HepG2 (cell line): ENCODE results near the gene PCDH12. TPM values are rescaled to one million over a fixed set of nuclear protein-coding genes. Genes with fewer than 3 reads are reported as not detected.

Experiments used
- ATAC-seq: fragments of 200-7000 bp; cut with Tn5 transposase; 3 replicates; pipeline ENCODE4 v1.9.1; 2020; ENCODE audit warnings: mild to moderate bottlenecking, moderate library complexity
- BruUV-seq: library from RNA; stranded (reverse); fragments of 400-500 nt; replicated peaks from 2 replicates; lab custom pipeline; 2021; lab: Mats Ljungman, UMichigan
- CTCF ChIA-PET: fragments of 300-600 bp; formaldehyde crosslinking; extraction: SDS; loops from one replicate; lab custom pipeline; 2021; ENCODE audit warnings: low total read pairs, inconsistent platforms, low intra/inter-chr PET ratio; lab: Yijun Ruan, JAX
- POLR2A ChIA-PET: fragments of 350-600 bp; sonication (Branson Sonifier 250); formaldehyde crosslinking; loops from one replicate; lab custom pipeline; 2020; ENCODE audit warnings: antibody characterized with exemption, inconsistent platforms; lab: Yijun Ruan, JAX
- DNase-seq: peaks from one replicate; pipeline ENCODE4 v3.0.0-alpha.2; 2015; ENCODE audit warnings: low spot score
- FAIRE-seq: peaks from 3 replicates; lab custom pipeline; 2011; peaks lifted over from hg19 to GRCh38; lab: Jason Lieb, UNC
- H2AFZ ChIP-seq: one replicate; pipeline ENCODE4 v1.6.1; 2011; ENCODE audit warnings: low read length, inconsistent platforms
- H3K27ac ChIP-seq: fragments of 300-600 bp; 3 replicates; pipeline ENCODE4 v1.8.0; 2011; ENCODE audit warnings: mixed run types, mild to moderate bottlenecking, mixed read lengths, low read length, inconsistent platforms; ENCODE audit not compliant: insufficient read depth; ENCODE audit errors: extremely low read length
- H3K27me3 ChIP-seq, 2 experiments: fragments of 200-600 bp in 1 of 2; 2 replicates in 1 of 2; 3 replicates in 1 of 2; pipeline versions ENCODE4 v1.6.0 to v1.8.0; 2011; ENCODE audit warnings: low read length in 2 of 2, mild to moderate bottlenecking in 2 of 2, moderate library complexity in 2 of 2, inconsistent platforms in 1 of 2; ENCODE audit not compliant: insufficient read depth in 2 of 2, control insufficient read depth in 1 of 2
- H3K36me3 ChIP-seq, 2 experiments: fragments of 200-600 bp in 1 of 2; replicated peaks in 1 of 2; 2 replicates in 1 of 2; 3 replicates in 1 of 2; pipeline versions ENCODE4 v1.5.1 to v1.8.0; 2011; ENCODE audit warnings: low read length in 2 of 2, inconsistent platforms in 1 of 2; ENCODE audit not compliant: insufficient read depth in 2 of 2, control insufficient read depth in 1 of 2
- H3K4me1 ChIP-seq: 2 replicates; pipeline ENCODE4 v1.5.1; 2012; ENCODE audit warnings: low read length, inconsistent platforms; ENCODE audit not compliant: insufficient read depth
- H3K4me2 ChIP-seq: 2 replicates; pipeline ENCODE4 v1.6.0; 2011; ENCODE audit warnings: low read depth, low read length, inconsistent platforms
- H3K4me3 ChIP-seq, 3 experiments: fragments of 200-600 bp in 1 of 3; sonication (generic), shearing (Covaris generic) in 1 of 3; replicated peaks in 1 of 3; 2 replicates each; pipeline ENCODE4 v1.5.1; 2011 to 2016; ENCODE audit warnings: low read length in 3 of 3, inconsistent platforms in 2 of 3, low read depth in 2 of 3, mild to moderate bottlenecking in 2 of 3, control low read depth in 1 of 3, mixed read lengths in 1 of 3; ENCODE audit not compliant: insufficient read depth in 1 of 3
- H3K79me2 ChIP-seq: one replicate; pipeline ENCODE4 v1.6.1; 2011; ENCODE audit warnings: low read length, inconsistent platforms; ENCODE audit not compliant: insufficient read depth
- H3K9ac ChIP-seq: 2 replicates; pipeline ENCODE4 v1.6.0; 2011; ENCODE audit warnings: mild to moderate bottlenecking, low read depth, low read length, inconsistent platforms; ENCODE audit not compliant: insufficient read depth
- H3K9me3 ChIP-seq: 2 replicates; pipeline ENCODE4 v1.5.1; 2012; ENCODE audit warnings: mild to moderate bottlenecking, low read length
- H4K20me1 ChIP-seq: 2 replicates; pipeline ENCODE4 v1.6.0; 2011; ENCODE audit warnings: inconsistent platforms, mild to moderate bottlenecking, low read length, moderate library complexity; ENCODE audit not compliant: insufficient read depth
- ARID2 ChIP-seq: sonication (generic); formaldehyde crosslinking; IDR thresholded peaks from 2 replicates; pipeline ENCODE4 v1.8.1; 2022; ENCODE audit warnings: mild to moderate bottlenecking, missing genetic modification reagents, borderline replicate concordance
- IRF9 ChIP-seq: sonication (generic); formaldehyde crosslinking; IDR thresholded peaks from 2 replicates; pipeline ENCODE4 v1.8.0; 2022; ENCODE audit warnings: missing genetic modification reagents, mild to moderate bottlenecking, borderline replicate concordance
- KDM3A ChIP-seq: IDR thresholded peaks from 2 replicates; pipeline ENCODE4 v1.6.1; 2018; ENCODE audit warnings: low read depth, missing compliant biosample characterization
- KLF16 ChIP-seq, 2 experiments: sonication (generic) in 1 of 2; formaldehyde crosslinking in 1 of 2; IDR thresholded peaks; 2 replicates each; pipeline versions ENCODE4 v1.6.1 to v1.8.0; 2016 to 2023; ENCODE audit warnings: missing genetic modification reagents in 2 of 2, missing compliant biosample characterization in 1 of 2
- MAZ ChIP-seq, 2 experiments: sonication (generic) in 1 of 2; formaldehyde crosslinking in 1 of 2; IDR thresholded peaks; 2 replicates each; pipeline versions ENCODE4 v1.5.0 to v1.6.1; 2012 to 2020; ENCODE audit warnings: low read depth in 2 of 2, mild to moderate bottlenecking in 2 of 2, borderline replicate concordance in 1 of 2, improper control_type of control experiment in 1 of 2, low read length in 1 of 2, missing genetic modification reagents in 1 of 2, moderate library complexity in 1 of 2
- MTA1 ChIP-seq: sonication (generic); formaldehyde crosslinking; IDR thresholded peaks from 2 replicates; pipeline ENCODE4 v1.4.0; 2020; ENCODE audit warnings: missing genetic modification reagents, mild to moderate bottlenecking, borderline replicate concordance
- NFAT5 ChIP-seq: sonication (generic); formaldehyde crosslinking; IDR thresholded peaks from 2 replicates; pipeline ENCODE4 v1.4.0; 2020; ENCODE audit warnings: missing genetic modification reagents
- NONO ChIP-seq, 2 experiments: fragments of 450-650 bp in 1 of 2; sonication (generic) in 1 of 2; formaldehyde crosslinking in 1 of 2; IDR thresholded peaks in 1 of 2; conservative IDR thresholded peaks in 1 of 2; 2 replicates each; pipeline versions ENCODE4 v1.6.1 to v1.8.0; 2017 to 2022; ENCODE audit warnings: mild to moderate bottlenecking in 1 of 2, missing genetic modification reagents in 1 of 2, moderate library complexity in 1 of 2
- TAF1 ChIP-seq: sonication (generic); formaldehyde crosslinking; IDR thresholded peaks from 2 replicates; pipeline ENCODE4 v1.4.0; 2020; ENCODE audit warnings: missing genetic modification reagents
- ZNF451 ChIP-seq: sonication (generic); formaldehyde crosslinking; IDR thresholded peaks from 2 replicates; pipeline ENCODE4 v1.5.0; 2020; ENCODE audit warnings: mild to moderate bottlenecking, missing genetic modification reagents
- ZNF549 ChIP-seq: sonication (generic); formaldehyde crosslinking; IDR thresholded peaks from 2 replicates; pipeline ENCODE4 v1.5.0; 2020; ENCODE audit warnings: missing genetic modification reagents
- ZNF792 ChIP-seq: IDR thresholded peaks from 2 replicates; pipeline ENCODE4 v1.6.1; 2016
- ZNF883 ChIP-seq: sonication (generic); formaldehyde crosslinking; IDR thresholded peaks from 2 replicates; pipeline ENCODE4 v1.5.1; 2020; ENCODE audit warnings: mild to moderate bottlenecking, missing genetic modification reagents; ENCODE audit errors: not compliant biosample characterization
- ZSCAN21 ChIP-seq: sonication (generic); formaldehyde crosslinking; IDR thresholded peaks from 2 replicates; pipeline ENCODE4 v1.8.0; 2022; ENCODE audit warnings: mild to moderate bottlenecking, missing genetic modification reagents, moderate library complexity, borderline replicate concordance
- WGBS: methylation state at CpG from one replicate; pipeline ENCODE4 v1.1.6; 2017; ENCODE audit warnings: low lambda C conversion rate; 5-methylcytosine and 5-hydroxymethylcytosine counted together
- in situ Hi-C: cut with HindIII; loops from 2 replicates; pipeline ENCODE4 v1.10.0; 2017; ENCODE audit warnings: low pct_unique_long_range_greater_than_20kb; ENCODE audit not compliant: extremely low pct_ligation_motif_present
- intact Hi-C: fragments of 100-400 bp; cut with micrococcal nuclease; formaldehyde crosslinking; loops from one replicate; pipeline ENCODE4 v1.10.0; 2022; ENCODE audit not compliant: unreplicated experiment
- polyA plus RNA-seq, 8 experiments: library from polyadenylated mRNA; depleted of rRNA in 3 of 8; stranded (reverse) in 7 of 8; unstranded in 1 of 8; fragments of >200 nt; fragmentation: Illumina TruSeq in 4 of 8; extraction: Trizol in 4 of 8; gene quantifications; 2 replicates each; pipeline versions ENCODE4 v1.2.1 to v1.2.3, GENCODE V29; 2011 to 2016; ENCODE audit warnings: low read depth in 4 of 8, missing spikeins in 1 of 8, mixed read lengths in 1 of 8; ENCODE audit not compliant: insufficient read depth in 1 of 8
- total RNA-seq, 5 experiments: library from RNA; depleted of rRNA; stranded (reverse); fragments of >200 nt; fragmentation: Illumina TruSeq; extraction: Trizol; gene quantifications; 2 replicates each; pipeline ENCODE4 v1.2.3, GENCODE V29; 2016; ENCODE audit warnings: low read depth in 1 of 5
- TF ChIP-seq, protein P1 (sequence below): sonication (generic); formaldehyde crosslinking; IDR thresholded peaks from 2 replicates; pipeline ENCODE4 v1.8.1; 2023; ENCODE audit warnings: mild to moderate bottlenecking, missing genetic modification reagents

Gene PCDH12
- total and polyA plus RNA-seq, 2 of the 13 experiments (the other 11 are each of a cell fraction or from before 2014, with no cell fraction given): not detected

DNA sequence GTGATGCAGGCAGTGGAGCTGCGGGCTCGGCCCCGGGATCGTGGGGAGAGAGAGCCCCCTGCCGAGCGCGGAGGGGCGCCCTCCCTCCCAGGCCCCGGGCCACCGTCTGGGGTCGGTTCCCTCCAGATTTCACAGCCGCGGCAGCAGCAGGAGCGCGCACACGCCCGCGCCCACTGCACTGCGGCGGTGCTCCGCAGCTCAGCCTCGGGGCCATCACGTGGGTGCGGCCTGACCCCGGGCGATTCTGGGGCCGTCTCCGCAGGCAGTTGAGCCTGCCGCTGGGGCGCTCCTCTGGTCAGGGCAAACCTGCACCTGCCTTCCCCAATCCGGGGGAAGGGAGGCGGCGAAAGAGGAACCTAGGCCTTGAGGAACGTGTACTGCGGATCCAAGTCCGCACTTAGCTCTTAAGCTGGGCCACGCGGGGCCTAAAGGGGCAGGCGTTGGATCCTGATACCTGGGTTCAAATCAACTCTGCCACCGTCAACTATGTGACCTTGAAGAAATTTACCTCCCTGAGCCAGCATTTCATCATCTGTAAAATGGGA lies 43.7 kb downstream of the PCDH12 start:
- DNase-seq (no peak), ATAC-seq (peak; percentile 91), FAIRE-seq (no peak)
- H2AFZ ChIP-seq: no peak overlapping the region
- ChIA-PET CTCF (no interaction called here), POLR2A (interaction anchor here (3.9 kb wide), 1 partner anchor 9 kb away, joined by 22 read pairs; the partner anchor contains the start of gene DELE1)
- H3K4me2 ChIP-seq: peak overlapping the region; percentile 75
- H3K4me1 ChIP-seq: peaks cover 18% of the 10 kb centered on the region
- no peaks in the 10 kb centered on the region for H3K79me2 ChIP-seq
- peaks cover 0 to 32% of the 10 kb centered on the region in 2 experiments; a peak in 3 of 5 replicates for H3K27me3 ChIP-seq
- H3K4me3 ChIP-seq: peak overlapping the region; percentile 18 to 66 (median 22); a peak in 5 of 6 replicates
- 0% methylated on average over 6 of the region's 40 CpGs for WGBS
- in situ Hi-C loops (no loop called here), intact Hi-C loops (loop anchor here (2.0 kb wide), 1 partner anchor 47 kb away; no protein-coding TSS in a partner anchor)
- no peaks in the 10 kb centered on the region for H3K36me3 ChIP-seq
- H4K20me1 ChIP-seq: no peaks in the 10 kb centered on the region
- no peaks in the 10 kb centered on the region for H3K9me3 ChIP-seq
- no TSS peak for BruUV-seq
- H3K9ac ChIP-seq: no peak overlapping the region
- no peak overlapping the region for H3K27ac ChIP-seq
- TF ChIP-seq, protein P1, sequence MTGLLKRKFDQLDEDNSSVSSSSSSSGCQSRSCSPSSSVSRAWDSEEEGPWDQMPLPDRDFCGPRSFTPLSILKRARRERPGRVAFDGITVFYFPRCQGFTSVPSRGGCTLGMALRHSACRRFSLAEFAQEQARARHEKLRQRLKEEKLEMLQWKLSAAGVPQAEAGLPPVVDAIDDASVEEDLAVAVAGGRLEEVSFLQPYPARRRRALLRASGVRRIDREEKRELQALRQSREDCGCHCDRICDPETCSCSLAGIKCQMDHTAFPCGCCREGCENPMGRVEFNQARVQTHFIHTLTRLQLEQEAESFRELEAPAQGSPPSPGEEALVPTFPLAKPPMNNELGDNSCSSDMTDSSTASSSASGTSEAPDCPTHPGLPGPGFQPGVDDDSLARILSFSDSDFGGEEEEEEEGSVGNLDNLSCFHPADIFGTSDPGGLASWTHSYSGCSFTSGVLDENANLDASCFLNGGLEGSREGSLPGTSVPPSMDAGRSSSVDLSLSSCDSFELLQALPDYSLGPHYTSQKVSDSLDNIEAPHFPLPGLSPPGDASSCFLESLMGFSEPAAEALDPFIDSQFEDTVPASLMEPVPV (CRISPR knock-in tag): peak; percentile 44; the same call in 1 of the 2 replicates
- no peak for TF ChIP-seq NONO (IDR thresholded peaks at IDR 0.05)
- 0 out of 2 replicates have a peak, but pooled peaks have one; percentile 23 for TF ChIP-seq NONO (CRISPR knock-in tag; conservative IDR thresholded peaks at IDR 0.05)
- TF ChIP-seq ZSCAN21: peak; percentile 61; the same call in 1 of the 2 replicates
- TF ChIP-seq IRF9 (CRISPR knock-in tag): no peak
- TF ChIP-seq ZNF883 (CRISPR knock-in tag): peak; percentile 64
- peak; percentile 87; the same call in 1 of the 2 replicates for TF ChIP-seq MTA1 (CRISPR knock-in tag)
- TF ChIP-seq ZNF451 (CRISPR knock-in tag): peak; percentile 23; the same call in 1 of the 2 replicates
- TF ChIP-seq TAF1 (CRISPR knock-in tag): no peak
- TF ChIP-seq MAZ (IDR thresholded peaks at IDR 0.05; ENCODE audit: borderline replicate concordance, low read depth, low read length): no peak
- no peak for TF ChIP-seq MAZ (CRISPR knock-in tag; IDR thresholded peaks at IDR 0.05; ENCODE audit: low read depth)
- TF ChIP-seq KDM3A (CRISPR knock-in tag): no peak
- no peak for TF ChIP-seq ARID2 (CRISPR knock-in tag)
- no peak for TF ChIP-seq ZNF792
- TF ChIP-seq ZNF549: no peak
- TF ChIP-seq KLF16 (CRISPR knock-in tag; IDR thresholded peaks at IDR 0.05): no peak
- TF ChIP-seq NFAT5 (CRISPR knock-in tag): no peak
